Skeletal muscle cell (primary cell): ENCODE measurements around the gene SPRYD4.
"Not testable (repeated sequence)": the region's sequence is repeated elsewhere in the genome, so short reads cannot be mapped to it uniquely, and the experiment has no call there.

Experiments
- DNase-seq: peaks from one replicate; pipeline ENCODE4 v3.0.0-alpha.2; 2010; ENCODE audit warnings: low read depth
- H3K4me3 ChIP-seq: 2 replicates; pipeline ENCODE4 v1.5.1; 2011; ENCODE audit warnings: low read depth, mild to moderate bottlenecking, control low read depth, low read length, moderate library complexity

SPRYD4 gene

DNA sequence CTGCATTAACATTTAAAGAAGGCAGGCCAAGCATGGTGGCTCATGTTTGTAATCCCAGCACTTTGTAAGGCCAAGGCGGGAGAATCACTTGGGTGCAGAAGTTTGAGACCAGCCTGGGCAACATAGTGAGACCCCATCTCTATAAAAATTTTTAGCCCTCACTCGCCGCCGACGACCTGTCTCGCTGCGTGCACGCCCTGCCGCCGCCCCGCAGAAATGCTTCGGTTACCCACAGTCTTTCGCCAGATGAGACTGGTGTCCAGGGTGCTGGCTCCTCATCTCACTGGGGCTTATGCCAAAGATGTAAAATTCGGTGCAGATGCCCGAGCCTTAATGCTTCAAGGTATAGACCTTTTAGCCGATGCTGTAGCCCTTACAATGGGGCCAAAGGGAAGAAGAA lies 42.4 kb downstream of the SPRYD4 start:
- H3K4me3 ChIP-seq = no peak overlapping the region
- DNase-seq = no peak

DNA sequence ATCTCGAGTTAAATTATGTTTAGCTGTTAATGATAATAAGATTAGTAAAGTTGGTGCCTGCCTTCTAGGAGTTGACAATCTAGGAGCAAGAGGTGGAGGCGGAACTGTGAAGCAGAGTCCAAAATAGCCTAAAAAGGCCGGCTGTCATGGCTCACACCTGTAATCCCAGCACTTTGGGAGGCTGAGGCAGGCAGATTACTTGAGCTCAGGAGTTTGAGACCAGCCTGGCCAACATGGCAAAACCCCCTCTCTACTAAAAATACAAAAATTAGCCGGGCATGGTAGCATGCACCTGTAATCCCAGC lies 45.6 kb downstream of the SPRYD4 start:
- not testable (repeated sequence) for DNase-seq

DNA sequence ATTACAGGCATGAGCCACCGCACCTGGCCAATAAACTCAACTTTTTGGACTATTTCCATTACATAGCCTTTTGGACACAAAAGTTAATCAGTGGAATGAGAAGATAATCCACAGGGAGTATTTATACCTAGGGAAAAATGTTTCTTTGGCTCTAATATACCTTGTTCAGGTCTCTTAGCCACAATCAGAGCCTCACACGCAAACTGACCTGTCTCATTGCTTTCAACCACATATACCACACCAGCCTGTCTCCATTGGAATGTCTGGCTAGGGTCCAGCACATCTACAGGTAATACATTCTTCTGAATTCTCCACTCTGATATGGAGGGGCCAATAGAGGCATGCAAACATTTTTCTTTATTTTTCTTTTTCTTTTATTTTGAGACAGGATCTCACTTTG lies 49.5 kb downstream of the SPRYD4 start:
- H3K4me3 ChIP-seq = no peak overlapping the region
- DNase-seq = no peak

More for the DNA sequence above, 45.6 kb downstream of the SPRYD4 start:
- not testable (repeated sequence) for H3K4me3 ChIP-seq

DNA sequence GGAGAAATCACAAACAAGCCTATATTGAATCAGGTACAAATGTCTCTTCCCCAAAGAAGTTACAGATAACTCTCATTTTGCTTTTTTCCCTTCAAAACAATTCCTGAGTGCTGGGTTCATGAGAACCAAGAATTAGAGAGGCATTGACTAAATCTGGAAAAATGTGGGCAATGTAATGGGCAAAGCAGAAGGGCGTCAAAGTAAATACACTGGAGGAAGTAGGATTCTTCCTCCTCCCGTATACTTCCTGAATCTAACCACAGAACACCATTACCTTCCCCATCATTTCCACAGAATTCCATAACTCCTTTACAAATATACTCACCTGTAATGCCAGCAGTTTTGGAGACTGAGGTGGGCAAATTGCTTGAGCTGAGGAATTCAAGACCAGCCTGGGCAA lies 50.2 kb downstream of the SPRYD4 start:
- no peak overlapping the region for H3K4me3 ChIP-seq
- DNase-seq = no peak

DNA sequence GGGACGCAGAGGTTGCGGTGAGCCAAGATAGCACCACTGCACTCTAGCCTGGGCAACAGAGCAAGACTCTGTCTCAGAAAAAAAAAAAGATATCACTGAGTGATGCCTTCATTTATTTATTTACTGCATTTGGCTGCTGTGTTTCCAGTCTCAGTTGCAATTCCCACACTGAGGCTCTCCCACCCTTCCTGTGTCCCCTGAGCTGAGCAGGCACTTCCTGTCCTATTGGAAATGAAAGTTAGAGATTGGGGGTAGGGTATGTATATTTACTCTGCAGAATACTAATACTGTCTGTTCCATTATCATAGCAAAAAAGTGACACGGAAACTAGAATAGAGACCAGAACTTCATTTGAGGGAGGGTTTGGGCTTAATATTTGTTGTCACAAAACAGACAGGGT lies 51.7 kb downstream of the SPRYD4 start:
- H3K4me3 ChIP-seq = no peak overlapping the region
- DNase-seq = no peak

DNA sequence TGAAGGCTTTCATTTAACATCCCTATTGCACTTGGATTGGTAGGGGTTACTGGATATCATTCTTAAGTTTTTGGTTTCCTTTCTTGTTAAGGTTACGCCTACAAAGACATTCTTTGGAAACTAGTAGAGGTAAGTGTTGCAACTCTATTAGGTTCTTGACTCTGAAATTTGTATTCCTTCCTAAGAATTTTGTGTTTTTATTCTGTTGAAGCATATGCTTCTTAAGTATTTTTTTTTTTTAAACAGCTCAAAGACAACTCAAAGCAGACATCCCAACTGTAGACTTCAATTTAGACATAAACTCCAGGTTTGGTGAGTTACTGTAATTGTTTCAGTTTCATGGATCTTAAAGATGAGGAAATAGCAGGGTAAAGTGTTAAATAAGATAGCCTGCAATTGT lies 52.1 kb downstream of the SPRYD4 start:
- H3K4me3 ChIP-seq = no peak overlapping the region
- DNase-seq = no peak

DNA sequence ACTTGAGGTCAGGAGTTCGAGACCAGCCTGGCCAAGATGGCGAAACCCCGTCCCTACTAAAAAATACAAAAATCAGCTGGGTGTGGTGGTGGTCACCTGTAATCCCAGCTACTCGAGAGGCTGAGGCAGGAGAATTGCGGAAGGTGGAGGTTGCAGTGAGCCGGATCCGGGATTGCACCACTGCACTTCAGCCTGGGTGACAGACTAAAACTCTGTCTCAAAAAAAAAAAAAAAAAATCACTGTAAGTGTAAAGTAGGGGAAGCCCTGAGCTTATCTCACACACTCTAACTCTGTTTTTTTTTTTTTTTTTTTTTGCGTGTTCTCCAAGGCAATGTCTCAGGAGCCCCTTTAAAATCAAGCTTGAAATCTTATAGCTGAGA lies 52.8 kb downstream of the SPRYD4 start:
- H3K4me3 ChIP-seq = peak overlapping the region; percentile 66
- no peak for DNase-seq

DNA sequence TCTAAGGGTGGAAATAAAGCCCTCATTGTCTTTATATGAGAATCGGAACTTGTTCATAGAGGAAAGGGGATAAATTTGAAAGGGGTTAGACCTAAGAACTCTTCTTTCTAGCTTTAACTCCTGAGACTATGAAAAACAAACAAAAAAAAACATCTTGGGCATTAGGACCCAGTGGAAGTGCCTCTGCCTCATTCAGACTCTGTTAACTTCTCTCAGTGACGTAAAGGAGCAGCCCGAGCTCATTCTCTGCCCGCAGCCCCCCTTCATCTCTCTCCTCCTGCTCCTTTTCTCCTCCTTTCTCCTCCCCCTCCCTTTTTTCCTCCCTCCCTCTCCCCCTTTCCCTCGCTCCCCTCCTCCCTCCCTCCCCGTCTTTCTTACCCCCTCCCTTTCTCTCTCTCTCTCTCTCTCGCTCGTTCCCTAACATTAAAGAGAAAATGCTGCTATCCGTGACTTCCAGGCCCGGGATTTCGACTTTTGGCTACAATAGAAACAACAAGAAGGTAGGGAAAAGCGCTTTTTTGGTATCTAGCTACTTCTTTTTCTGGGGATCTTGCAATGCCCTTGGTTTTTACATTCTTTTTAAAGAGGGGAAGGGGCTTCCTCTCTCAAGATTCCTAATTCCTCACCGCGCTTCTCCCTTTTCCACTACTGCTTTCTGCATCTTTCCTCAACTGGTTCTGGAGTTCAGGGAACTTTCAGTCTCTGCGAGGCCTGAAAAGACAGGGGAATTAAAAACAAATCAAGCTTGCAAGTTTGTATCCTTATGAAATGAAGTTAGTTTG lies 53.4 kb downstream of the SPRYD4 start, which contains the start of gene RBMS2:
Gene RBMS2, plus strand, starts transcription at position 231 of the 782 bp plus-strand sequence. Its CDS starts 204 bp downstream, at position 435.
- DNase-seq = peak; percentile 80
- H3K4me3 ChIP-seq = peak within 1 kb of the TSS; percentile 66

DNA sequence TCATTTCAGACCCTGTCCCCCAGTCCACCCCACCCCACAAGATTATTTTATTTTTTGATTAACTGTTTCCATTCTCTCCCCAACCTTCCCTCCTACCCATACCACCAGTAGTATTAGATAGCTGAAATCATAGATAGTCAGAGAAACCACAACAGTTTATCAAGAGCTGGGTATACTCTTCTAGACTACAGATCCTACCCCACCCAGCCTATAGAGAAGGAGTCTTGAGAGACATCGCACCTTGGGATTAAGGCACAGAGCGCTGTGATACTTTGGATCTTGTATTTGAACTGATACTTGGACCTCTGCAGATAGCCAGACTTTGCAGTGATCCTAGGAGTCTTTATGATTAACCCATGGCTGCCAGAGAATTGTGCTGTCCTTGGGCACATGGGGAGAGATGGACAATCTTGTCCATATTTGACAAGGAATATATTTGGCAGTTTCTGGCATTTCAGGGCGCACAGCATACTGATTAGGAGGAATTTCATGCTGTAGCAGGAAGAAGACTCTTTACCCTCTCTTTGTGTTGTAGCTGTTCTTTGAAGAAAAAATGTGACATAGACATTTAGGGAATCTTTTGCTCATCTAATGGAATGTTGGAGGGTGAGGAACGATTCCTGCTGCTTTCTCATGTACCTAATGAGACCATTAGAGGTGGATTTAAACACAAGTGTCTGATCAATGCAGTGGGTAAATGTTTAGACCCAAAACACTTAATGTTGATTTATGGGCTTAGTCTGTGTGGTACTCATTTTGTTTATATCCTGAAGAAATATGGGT lies 54.2 kb downstream of the SPRYD4 start:
- H3K4me3 ChIP-seq = peak overlapping the region; percentile 66
- no peak for DNase-seq

DNA sequence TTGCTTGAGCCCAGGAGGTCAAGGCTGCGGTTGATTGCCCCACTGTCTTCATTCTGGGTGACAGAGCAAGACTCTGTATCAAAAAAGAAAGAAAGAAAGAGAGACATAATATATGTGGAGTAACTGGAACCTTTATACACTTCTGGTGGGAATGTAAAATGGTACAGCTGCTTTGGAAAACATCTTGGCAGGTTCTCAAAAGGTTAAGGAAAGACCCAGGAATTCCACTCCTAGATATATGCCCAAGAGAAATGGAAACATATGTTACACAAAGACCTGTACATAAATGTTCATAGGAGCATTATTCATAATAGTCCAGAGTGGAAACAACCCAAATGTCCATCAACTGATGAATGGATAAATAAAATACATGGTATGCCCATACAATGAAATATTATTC lies 60.5 kb downstream of the SPRYD4 start:
- no peak overlapping the region for H3K4me3 ChIP-seq
- DNase-seq = no peak
